C4-2B (cell line): Measurements from ENCODE around the gene TFF2.

Experiments
- H3K27ac ChIP-seq: fragments of 450-650 bp; 2 replicates; pipeline ENCODE4 v1.5.1; 2017
- CTCF ChIP-seq: fragments of 450-650 bp; conservative IDR thresholded peaks from 2 replicates; pipeline ENCODE4 v1.5.1; 2017; ENCODE audit warnings: mild to moderate bottlenecking
- ZFX ChIP-seq: fragments of 450-650 bp; IDR thresholded peaks from 2 replicates; pipeline ENCODE4 v1.6.1; 2017

Gene TFF2

GRCh38 chr21:42298237-42298636 is 52.6 kb downstream of the TFF2 start:
- H3K27ac ChIP-seq, result no peak overlapping the region
- no peak for TF ChIP-seq ZFX
- TF ChIP-seq CTCF, result no peak

- no peak overlapping the region for H3K27ac ChIP-seq
- TF ChIP-seq ZFX, result no peak
- no peak for TF ChIP-seq CTCF
Observed at GRCh38 chr21:42297377-42297776, 53.4 kb downstream of the TFF2 start.

GRCh38 chr21:42296501-42296900 is 54.3 kb downstream of the TFF2 start:
- TF ChIP-seq ZFX (no peak), CTCF (no peak)
- H3K27ac ChIP-seq, result no peak overlapping the region
